GM12878 (cell line): ENCODE results near the gene SLC52A3. TPM values are rescaled to one million over a fixed set of nuclear protein-coding genes. Genes with fewer than 3 reads are reported as not detected.
A peak's percentile ranks its signal among the peaks of the same experiment; 100 is the strongest.

ENCODE experiments used
- ATF7 ChIP-seq: fragments of 450-650 bp; IDR thresholded peaks from 2 replicates; pipeline ENCODE4 v1.6.1; 2016; ENCODE audit warnings: low read depth, mild to moderate bottlenecking
- CUX1 ChIP-seq: IDR thresholded peaks from 2 replicates; pipeline ENCODE4 v1.6.1; 2012; ENCODE audit warnings: improper control_type of control experiment, low read depth, low read length; ENCODE audit not compliant: insufficient replicate concordance
- FOS ChIP-seq: IDR thresholded peaks from 3 replicates; pipeline ENCODE4 v1.6.1; 2011; ENCODE audit warnings: borderline replicate concordance; ENCODE audit not compliant: insufficient read length; ENCODE audit errors: extremely low read depth
- FOXM1 ChIP-seq: IDR thresholded peaks from 2 replicates; pipeline ENCODE4 v1.6.1; 2012; ENCODE audit warnings: low read depth, mild to moderate bottlenecking, inconsistent platforms, low read length, moderate library complexity
- HDAC2 ChIP-seq: fragments of 200-600 bp; sonication (generic); IDR thresholded peaks from 2 replicates; pipeline ENCODE4 v1.6.1; 2017
- RUNX3 ChIP-seq: IDR thresholded peaks from 2 replicates; pipeline ENCODE4 v1.6.1; 2012; ENCODE audit warnings: low read length, inconsistent platforms
- SIX5 ChIP-seq: IDR thresholded peaks from 2 replicates; pipeline ENCODE4 v1.6.1; 2011; ENCODE audit warnings: mild to moderate bottlenecking, low read depth, low read length, moderate library complexity; ENCODE audit not compliant: severe bottlenecking
- SPI1 ChIP-seq: IDR thresholded peaks from 2 replicates; pipeline ENCODE4 v1.6.1; 2011; ENCODE audit warnings: low read depth, mild to moderate bottlenecking, low read length, moderate library complexity, borderline replicate concordance; ENCODE audit not compliant: insufficient read depth
- polyA plus RNA-seq, 11 experiments: library from polyadenylated mRNA; depleted of rRNA in 4 of 11; unstranded in 6 of 11; stranded (reverse) in 5 of 11; fragments of >200 nt; fragmentation: Nextera tagmentation in 4 of 11; fragmentation: Illumina TruSeq in 1 of 11; extraction: Ambion mirVana in 4 of 11; extraction: Trizol in 1 of 11; gene quantifications; 1 replicate in 1 of 11; 2 replicates in 10 of 11; pipeline versions ENCODE4 v1.2.1 to v1.2.3, GENCODE V29; 2011 to 2016; ENCODE audit warnings: inconsistent platforms in 2 of 11, missing spikeins in 2 of 11, low read depth in 1 of 11
- total RNA-seq, 4 experiments: library from RNA; depleted of rRNA in 3 of 4; stranded (reverse); fragments of >200 nt in 3 of 4; fragmentation: Illumina TruSeq in 1 of 4; extraction: Trizol in 1 of 4; gene quantifications; 2 replicates each; pipeline versions ENCODE4 v1.2.1 to v1.2.3, GENCODE V29; 2013 to 2021

Gene SLC52A3
- total and polyA plus RNA-seq, 10 of the 15 experiments (the other 5 are each of a cell fraction or from before 2014, with no cell fraction given) = not detected

GRCh38 chr20:815914-816606 is 47.8 kb upstream of the SLC52A3 start (continued):
- TF ChIP-seq CUX1 (no peak), SPI1 (no peak), HDAC2 (no peak), RUNX3 (0 out of 2 replicates have a peak, but pooled peaks have one; percentile 8), SIX5 (no peak), ATF7 (no peak), FOS (no peak), FOXM1 (0 out of 2 replicates have a peak, but pooled peaks have one; percentile 39)
